GM12878 (cell line): ENCODE measurements around the gene PTTG1. TPM values are rescaled to one million over a fixed set of nuclear protein-coding genes. Genes with fewer than 3 reads are reported as not detected.

ENCODE experiments used
- ATAC-seq: fragments of 200-7000 bp; cut with Tn5 transposase; 3 replicates; pipeline ENCODE4 v1.9.1; 2020; ENCODE audit warnings: mild to moderate bottlenecking, moderate library complexity
- BruUV-seq: library from RNA; stranded (reverse); fragments of 400-500 nt; replicated peaks from 2 replicates; lab custom pipeline; 2021; lab: Mats Ljungman, UMichigan
- CTCF ChIA-PET: fragments of 300-600 bp; sonication (Branson Sonifier 250); formaldehyde crosslinking; extraction: SDS; loops from one replicate; lab custom pipeline; 2021; ENCODE audit warnings: inconsistent platforms; lab: Yijun Ruan, JAX
- POLR2A ChIA-PET: fragments of 350-600 bp; formaldehyde crosslinking; extraction: SDS; loops from one replicate; lab custom pipeline; 2021; ENCODE audit warnings: inconsistent platforms; lab: Charles Lee
- RAD21 ChIA-PET: fragments of 300-600 bp; sonication (Branson Sonifier 250); formaldehyde crosslinking; loops from one replicate; lab custom pipeline; 2023; ENCODE audit warnings: antibody characterized with exemption; ENCODE audit not compliant: unreplicated experiment; lab: Charles Lee
- SMC1A ChIA-PET: fragments of 300-600 bp; sonication (Branson Sonifier 250); formaldehyde crosslinking; loops from one replicate; lab custom pipeline; 2023; ENCODE audit not compliant: unreplicated experiment, uncharacterized antibody; lab: Charles Lee
- DNase-seq: peaks from one replicate; pipeline ENCODE4 v3.0.0-alpha.2; 2011; ENCODE audit warnings: low read depth, low spot score
- FAIRE-seq: peaks from 3 replicates; lab custom pipeline; 2011; peaks lifted over from hg19 to GRCh38; lab: Jason Lieb, UNC
- H2AFZ ChIP-seq: 2 replicates; pipeline ENCODE4 v1.6.0; 2011; ENCODE audit warnings: low read depth, low read length, control low read depth; ENCODE audit not compliant: control insufficient read depth
- H3K27ac ChIP-seq: 2 replicates; pipeline ENCODE4 v1.5.1; 2011; ENCODE audit warnings: control low read depth; ENCODE audit not compliant: control insufficient read depth, insufficient read depth
- H3K27me3 ChIP-seq, 2 experiments: replicated peaks in 1 of 2; 2 replicates each; pipeline versions ENCODE4 v1.6.0 to v1.6.1; 2011; ENCODE audit warnings: low read length in 1 of 2; ENCODE audit not compliant: control insufficient read depth in 2 of 2, insufficient read depth in 2 of 2
- H3K36me3 ChIP-seq, 2 experiments: 2 replicates each; pipeline ENCODE4 v1.5.1; 2011; ENCODE audit warnings: low read length in 1 of 2; ENCODE audit not compliant: control insufficient read depth in 2 of 2, insufficient read depth in 2 of 2
- H3K4me1 ChIP-seq: 2 replicates; pipeline ENCODE4 v1.6.1; 2011; ENCODE audit warnings: mild to moderate bottlenecking, low read length, moderate library complexity, mixed read lengths; ENCODE audit not compliant: control insufficient read depth, insufficient read depth
- H3K4me2 ChIP-seq: 2 replicates; pipeline ENCODE4 v1.6.0; 2011; ENCODE audit warnings: control low read depth; ENCODE audit not compliant: control insufficient read depth, insufficient read depth
- H3K4me3 ChIP-seq: fragments of 200-600 bp; sonication (generic); 2 replicates; pipeline ENCODE4 v1.5.1; 2016
- H3K79me2 ChIP-seq: 2 replicates; pipeline ENCODE4 v1.6.0; 2011; ENCODE audit warnings: low read length; ENCODE audit not compliant: control insufficient read depth, insufficient read depth
- H3K9ac ChIP-seq: 2 replicates; pipeline ENCODE4 v1.8.0; 2011; ENCODE audit warnings: low read length, control low read depth, mixed read lengths; ENCODE audit not compliant: control insufficient read depth, insufficient read depth
- H3K9me3 ChIP-seq: replicated peaks from 3 replicates; pipeline ENCODE4 v1.5.1; 2011; ENCODE audit warnings: mild to moderate bottlenecking, low read length; ENCODE audit not compliant: control insufficient read depth, insufficient read depth
- H4K20me1 ChIP-seq: 2 replicates; pipeline ENCODE4 v1.6.0; 2011; ENCODE audit not compliant: control insufficient read depth, insufficient read depth
- CEBPB ChIP-seq, 2 experiments: fragments of 150-350 bp in 1 of 2; IDR thresholded peaks; 2 replicates each; pipeline ENCODE4 v1.6.1; 2012 to 2014; ENCODE audit warnings: low read depth in 2 of 2, low read length in 2 of 2, borderline replicate concordance in 1 of 2, inconsistent platforms in 1 of 2
- EGR1 ChIP-seq, 2 experiments: IDR thresholded peaks; 1 replicate in 1 of 2; 2 replicates in 1 of 2; pipeline ENCODE4 v1.6.1; 2011 to 2012; ENCODE audit warnings: low read depth in 2 of 2, low read length in 2 of 2, borderline replicate concordance in 1 of 2, mild to moderate bottlenecking in 1 of 2, moderate library complexity in 1 of 2
- FOXM1 ChIP-seq: IDR thresholded peaks from 2 replicates; pipeline ENCODE4 v1.6.1; 2012; ENCODE audit warnings: low read depth, mild to moderate bottlenecking, inconsistent platforms, low read length, moderate library complexity
- HDAC6 ChIP-seq: fragments of 200-600 bp; sonication (generic); IDR thresholded peaks from one replicate; pipeline ENCODE4 v1.8.0; 2017; ENCODE audit warnings: antibody characterized with exemption; ENCODE audit not compliant: unreplicated experiment
- KLF5 ChIP-seq: fragments of 450-650 bp; IDR thresholded peaks from 2 replicates; pipeline ENCODE4 v1.6.1; 2014; ENCODE audit warnings: mild to moderate bottlenecking; ENCODE audit not compliant: partially characterized antibody
- PML ChIP-seq: IDR thresholded peaks from 2 replicates; pipeline ENCODE4 v1.6.1; 2012; ENCODE audit warnings: low read length, inconsistent platforms
- RBBP5 ChIP-seq: fragments of 200-600 bp; sonication (generic); conservative IDR thresholded peaks from 2 replicates; pipeline ENCODE4 v1.6.1; 2016
- SP1 ChIP-seq: IDR thresholded peaks from one replicate; pipeline ENCODE4 v1.6.1; 2011; ENCODE audit warnings: low read depth, low read length
- TCF3 ChIP-seq: IDR thresholded peaks from 2 replicates; pipeline ENCODE4 v1.6.1; 2012; ENCODE audit warnings: low read depth, mild to moderate bottlenecking, low read length, borderline replicate concordance; ENCODE audit not compliant: insufficient read depth
- TCF7 ChIP-seq: IDR thresholded peaks from 2 replicates; pipeline ENCODE4 v1.6.1; 2014; ENCODE audit warnings: antibody characterized with exemption, borderline replicate concordance
- USF2 ChIP-seq: IDR thresholded peaks from 2 replicates; pipeline ENCODE4 v1.6.1; 2011; ENCODE audit warnings: low read depth, low read length, improper control_type of control experiment, borderline replicate concordance
- WGBS: methylation state at CpG from one replicate; pipeline ENCODE4 v1.1.6; 2016; ENCODE audit warnings: low lambda C conversion rate; ENCODE audit not compliant: insufficient replicate concordance, insufficient coverage; ENCODE audit errors: missing lambda C conversion rate; 5-methylcytosine and 5-hydroxymethylcytosine counted together
- in situ Hi-C: fragments of 300-500 bp; cut with MboI; formaldehyde crosslinking; loops from 9 replicates; pipeline ENCODE4 v1.14.3; 2018; ENCODE audit warnings: mixed read lengths
- intact Hi-C: fragments of 100-400 bp; cut with micrococcal nuclease; formaldehyde crosslinking; loops from one replicate; pipeline ENCODE4 v1.14.2; 2022; ENCODE audit not compliant: unreplicated experiment
- polyA plus RNA-seq, 11 experiments: library from polyadenylated mRNA; depleted of rRNA in 4 of 11; unstranded in 6 of 11; stranded (reverse) in 5 of 11; fragments of >200 nt; fragmentation: Nextera tagmentation in 4 of 11; fragmentation: Illumina TruSeq in 1 of 11; extraction: Ambion mirVana in 4 of 11; extraction: Trizol in 1 of 11; gene quantifications; 1 replicate in 1 of 11; 2 replicates in 10 of 11; pipeline versions ENCODE4 v1.2.1 to v1.2.3, GENCODE V29; 2011 to 2016; ENCODE audit warnings: inconsistent platforms in 2 of 11, missing spikeins in 2 of 11, low read depth in 1 of 11
- total RNA-seq, 4 experiments: library from RNA; depleted of rRNA in 3 of 4; stranded (reverse); fragments of >200 nt in 3 of 4; fragmentation: Illumina TruSeq in 1 of 4; extraction: Trizol in 1 of 4; gene quantifications; 2 replicates each; pipeline versions ENCODE4 v1.2.1 to v1.2.3, GENCODE V29; 2013 to 2021
- TF ChIP-seq, protein P1 (sequence below), 3 experiments: IDR thresholded peaks in 2 of 3; conservative IDR thresholded peaks in 1 of 3; 2 replicates each; pipeline ENCODE4 v1.5.1; 2011; ENCODE audit warnings: low read depth in 3 of 3, low read length in 3 of 3, mild to moderate bottlenecking in 3 of 3, control low read depth in 2 of 3, moderate library complexity in 2 of 3, inconsistent platforms in 1 of 3, mixed read lengths in 1 of 3; ENCODE audit not compliant: control insufficient read depth in 2 of 3, insufficient read depth in 1 of 3; ENCODE audit errors: extremely low read depth in 1 of 3

Gene PTTG1
- total and polyA plus RNA-seq, 10 of the 15 experiments (the other 5 are each of a cell fraction or from before 2014, with no cell fraction given), result 154 to 1,033 (median 377) TPM

DNA sequence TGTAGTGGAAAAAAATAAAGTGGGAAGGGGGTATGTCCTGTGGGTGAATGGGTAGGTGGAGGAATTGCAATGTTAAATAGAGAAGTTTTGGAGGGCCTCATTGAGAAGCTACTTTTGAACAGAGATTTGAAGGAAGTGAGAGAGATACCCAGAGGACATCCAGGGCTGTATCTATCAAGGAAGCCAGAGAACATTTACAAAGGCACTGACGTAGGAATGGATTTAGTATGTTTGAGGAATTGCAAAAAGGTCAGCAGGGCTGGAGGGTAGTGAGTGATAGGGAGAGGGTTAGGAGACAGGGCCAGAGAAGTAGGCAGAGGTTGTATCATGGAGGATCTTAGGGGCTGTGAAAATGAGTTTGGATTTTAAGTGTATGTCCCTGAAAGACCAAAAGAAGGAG is 13.9 kb downstream of the PTTG1 start:
- H3K4me2 ChIP-seq, result no peak overlapping the region
- no TSS peak for BruUV-seq
- peaks cover 23% of the 10 kb centered on the region for H3K79me2 ChIP-seq
- CTCF ChIA-PET, result interaction anchor here (1.0 to 2.4 kb wide), 4 partner anchors 11 to 72 kb away, joined by 3 to 10 read pairs (median 7); no protein-coding TSS in a partner anchor
- no peaks in the 10 kb centered on the region for H4K20me1 ChIP-seq
- DNase-seq, result no peak
- POLR2A ChIA-PET, result interaction anchor here (0.6 to 1.4 kb wide), 6 partner anchors 11 to 34 kb away, joined by 4 to 15 read pairs (median 8); partner anchors contain the start of genes PTTG1 and SLU7
- no peak overlapping the region for H3K4me3 ChIP-seq
- no peak for ATAC-seq
- in situ Hi-C loops, result loop anchor here (5.0 to 10.0 kb wide), 3 partner anchors 42 to 1109 kb away; partner anchors contain the start of gene GABRB2
- no peaks in the 10 kb centered on the region for H3K27me3 ChIP-seq
- no peak for TF ChIP-seq CEBPB (IDR thresholded peaks at IDR 0.05; ENCODE audit: borderline replicate concordance in 1 of 2, low read depth in 2 of 2, low read length in 2 of 2)
- TF ChIP-seq KLF5, result no peak
- no peaks in the 10 kb centered on the region for H3K9me3 ChIP-seq
- H3K9ac ChIP-seq, result no peak overlapping the region
- intact Hi-C loops, result loop anchor here (5.0 to 10.0 kb wide), 5 partner anchors 209 to 1097 kb away; no protein-coding TSS in a partner anchor
- peaks cover 38% of the 10 kb centered on the region for H3K4me1 ChIP-seq
- H3K27ac ChIP-seq, result no peak overlapping the region
- RAD21 ChIA-PET, result interaction anchor here (0.7 to 3.5 kb wide), 10 partner anchors 10 to 72 kb away, joined by 3 to 32 read pairs (median 4); partner anchors contain the start of genes PTTG1 and SLU7
- WGBS, result 0% methylated on average over 1 of the region's 1 CpG
- FAIRE-seq, result no peak
- SMC1A ChIA-PET, result interaction anchor here (0.6 to 4.7 kb wide), 10 partner anchors 12 to 385 kb away, joined by 3 to 61 read pairs (median 4); partner anchors contain the start of genes PTTG1 and SLU7
- no peaks in the 10 kb centered on the region for H3K36me3 ChIP-seq
- no peak overlapping the region; the same call in 1 of the 2 replicates for H2AFZ ChIP-seq

- H3K27ac ChIP-seq, result no peak overlapping the region
- POLR2A ChIA-PET, result interaction anchor here (1.0 to 1.4 kb wide), 5 partner anchors 12 to 23 kb away, joined by 4 to 15 read pairs (median 5); partner anchors contain the start of genes PTTG1 and SLU7
- FAIRE-seq, result no peak
- TF ChIP-seq CEBPB (IDR thresholded peaks at IDR 0.05; ENCODE audit: borderline replicate concordance in 1 of 2, low read depth in 2 of 2, low read length in 2 of 2) (no peak), PML (no peak), SP1 (no peak), EGR1 (IDR thresholded peaks at IDR 0.05; ENCODE audit: borderline replicate concordance in 1 of 2, low read depth in 2 of 2, low read length in 2 of 2) (no peak), TCF3 (no peak), TCF7 (no peak), USF2 (no peak), FOXM1 (no peak), HDAC6 (no peak), RBBP5 (no peak)
- TF ChIP-seq, protein P1, sequence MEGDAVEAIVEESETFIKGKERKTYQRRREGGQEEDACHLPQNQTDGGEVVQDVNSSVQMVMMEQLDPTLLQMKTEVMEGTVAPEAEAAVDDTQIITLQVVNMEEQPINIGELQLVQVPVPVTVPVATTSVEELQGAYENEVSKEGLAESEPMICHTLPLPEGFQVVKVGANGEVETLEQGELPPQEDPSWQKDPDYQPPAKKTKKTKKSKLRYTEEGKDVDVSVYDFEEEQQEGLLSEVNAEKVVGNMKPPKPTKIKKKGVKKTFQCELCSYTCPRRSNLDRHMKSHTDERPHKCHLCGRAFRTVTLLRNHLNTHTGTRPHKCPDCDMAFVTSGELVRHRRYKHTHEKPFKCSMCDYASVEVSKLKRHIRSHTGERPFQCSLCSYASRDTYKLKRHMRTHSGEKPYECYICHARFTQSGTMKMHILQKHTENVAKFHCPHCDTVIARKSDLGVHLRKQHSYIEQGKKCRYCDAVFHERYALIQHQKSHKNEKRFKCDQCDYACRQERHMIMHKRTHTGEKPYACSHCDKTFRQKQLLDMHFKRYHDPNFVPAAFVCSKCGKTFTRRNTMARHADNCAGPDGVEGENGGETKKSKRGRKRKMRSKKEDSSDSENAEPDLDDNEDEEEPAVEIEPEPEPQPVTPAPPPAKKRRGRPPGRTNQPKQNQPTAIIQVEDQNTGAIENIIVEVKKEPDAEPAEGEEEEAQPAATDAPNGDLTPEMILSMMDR (IDR thresholded peaks at IDR 0.05 in 2 of 3, conservative IDR thresholded peaks at IDR 0.05 in 1 of 3; ENCODE audit: control insufficient read depth in 2 of 3, extremely low read depth in 1 of 3, insufficient read depth in 1 of 3, low read depth in 3 of 3, low read length in 3 of 3), result no peak
These were observed 14.4 kb downstream of the PTTG1 start for GRCh38 chr5:160436017-160436416.

More at GRCh38 chr5:160436017-160436416, 14.4 kb downstream of the PTTG1 start:
- Histone ChIP-seq H3K4me1 (peaks cover 43% of the 10 kb centered on the region), H2AFZ (no peak overlapping the region; the same call in 1 of the 2 replicates), H3K9me3 (no peaks in the 10 kb centered on the region), H4K20me1 (no peaks in the 10 kb centered on the region), H3K4me3 (no peak overlapping the region), H3K9ac (no peak overlapping the region), H3K36me3 (no peaks in the 10 kb centered on the region), H3K79me2 (peaks cover 28% of the 10 kb centered on the region), H3K27me3 (no peaks in the 10 kb centered on the region), H3K4me2 (no peak overlapping the region)
- CTCF ChIA-PET, result interaction anchor here (1.0 to 2.4 kb wide), 4 partner anchors 11 to 71 kb away, joined by 3 to 10 read pairs (median 7); no protein-coding TSS in a partner anchor
- WGBS, result 100% methylated on average over 4 of the region's 4 CpGs
- SMC1A ChIA-PET, result interaction anchor here (0.6 to 4.7 kb wide), 10 partner anchors 13 to 385 kb away, joined by 3 to 61 read pairs (median 4); partner anchors contain the start of genes PTTG1 and SLU7
- no TSS peak for BruUV-seq
- in situ Hi-C loops, result loop anchor here (5.0 to 10.0 kb wide), 3 partner anchors 41 to 1109 kb away; partner anchors contain the start of gene GABRB2
- ATAC-seq (no peak), DNase-seq (no peak)
- RAD21 ChIA-PET, result interaction anchor here (0.7 to 3.5 kb wide), 9 partner anchors 9 to 72 kb away, joined by 3 to 32 read pairs (median 4); partner anchors contain the start of genes PTTG1 and SLU7
- intact Hi-C loops, result loop anchor here (5.0 to 10.0 kb wide), 5 partner anchors 209 to 1096 kb away; no protein-coding TSS in a partner anchor
